GM19463 (cell line): ENCODE results near the gene USP10.
"Not testable (repeated sequence)": the region's sequence is repeated elsewhere in the genome, so short reads cannot be mapped to it uniquely, and the experiment has no call there.

Experiments used
- ATAC-seq: cut with Tn5 transposase; IDR thresholded peaks from one replicate; pipeline ENCODE4 v1.9.1; 2021; ENCODE audit warnings: mild to moderate bottlenecking, moderate library complexity; ENCODE audit not compliant: unreplicated experiment

USP10 gene

DNA sequence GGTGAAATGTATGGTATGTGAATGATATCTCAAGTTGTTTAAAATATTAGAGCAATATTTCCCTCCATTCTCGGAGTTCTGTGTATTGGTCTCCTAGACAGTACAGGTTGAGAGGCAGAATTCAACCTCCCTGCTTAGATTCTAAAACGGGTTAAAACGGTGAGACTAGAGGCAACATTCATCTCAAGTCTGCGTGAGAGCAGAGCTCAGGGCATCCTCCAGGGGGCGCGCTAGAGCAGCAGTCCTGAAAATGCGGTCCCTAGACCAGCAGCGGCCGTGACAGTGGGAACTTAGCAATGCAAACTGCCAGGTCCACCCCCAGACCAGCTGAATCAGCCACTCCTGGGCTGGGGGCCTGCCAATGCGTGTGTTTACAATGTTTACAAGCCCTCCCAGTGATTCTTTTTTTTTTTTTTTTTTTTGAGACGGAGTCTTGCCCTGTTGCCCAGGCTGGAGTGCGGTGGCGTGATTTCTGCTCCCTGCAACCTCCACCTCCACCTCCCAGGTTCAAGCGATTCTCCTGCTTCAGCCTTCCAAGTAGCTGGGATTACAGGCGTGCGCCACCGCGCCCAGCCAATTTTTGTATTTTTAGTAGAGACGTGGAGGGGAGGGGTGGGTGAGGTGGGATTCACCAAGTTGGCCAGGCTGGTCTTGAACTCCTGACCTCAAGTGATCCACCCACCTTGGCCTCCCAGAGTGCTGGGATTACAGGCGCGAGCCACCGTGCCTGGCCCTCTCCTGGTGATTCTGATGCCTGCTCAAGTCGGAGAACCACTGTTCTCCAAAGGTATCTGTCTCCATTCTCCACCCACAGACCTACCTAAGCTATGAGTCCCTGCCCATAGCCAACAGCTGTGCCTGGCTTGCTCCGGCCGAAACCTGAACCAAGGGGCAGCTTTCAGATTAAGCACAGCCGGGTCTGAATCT lies 27.3 kb upstream of the USP10 start:
- ATAC-seq, result peak; percentile 76

DNA sequence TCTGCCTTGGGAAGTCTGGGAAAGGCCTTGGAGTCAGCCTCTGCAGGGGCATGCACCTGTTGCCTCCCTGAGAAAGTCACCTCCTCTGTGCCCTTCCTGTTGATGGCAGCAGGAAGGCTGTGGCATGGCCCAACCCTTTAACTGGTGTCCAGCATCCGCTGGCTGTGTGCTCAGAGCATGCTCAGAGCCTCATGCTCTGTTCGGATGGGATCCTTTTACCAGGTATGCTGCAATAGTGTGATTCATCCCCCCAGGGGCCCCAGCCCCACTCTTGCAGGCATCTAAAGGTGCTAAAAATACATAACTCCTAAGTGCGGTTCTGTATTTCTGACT lies 26.6 kb upstream of the USP10 start:
- ATAC-seq, result no peak

DNA sequence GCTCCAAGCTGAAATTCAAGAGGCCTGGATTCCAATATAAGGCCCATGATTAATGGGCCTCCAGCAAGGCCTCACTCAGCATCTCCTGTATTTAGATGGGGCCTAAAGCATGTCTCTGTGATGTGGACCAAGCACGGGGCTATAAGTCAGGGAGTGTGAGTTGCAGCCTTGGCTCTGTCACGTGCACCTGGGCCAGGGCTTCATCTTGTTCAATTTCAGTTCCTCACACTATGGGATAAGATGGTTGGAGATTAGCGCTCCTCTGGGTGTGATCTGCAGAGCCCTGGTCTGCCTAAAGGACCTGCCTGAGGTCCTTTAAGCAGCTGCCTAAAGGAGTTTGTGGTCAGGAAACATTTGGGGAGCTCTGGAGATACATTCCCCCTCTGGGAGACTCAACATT lies 26.2 kb upstream of the USP10 start:
- ATAC-seq, result no peak

DNA sequence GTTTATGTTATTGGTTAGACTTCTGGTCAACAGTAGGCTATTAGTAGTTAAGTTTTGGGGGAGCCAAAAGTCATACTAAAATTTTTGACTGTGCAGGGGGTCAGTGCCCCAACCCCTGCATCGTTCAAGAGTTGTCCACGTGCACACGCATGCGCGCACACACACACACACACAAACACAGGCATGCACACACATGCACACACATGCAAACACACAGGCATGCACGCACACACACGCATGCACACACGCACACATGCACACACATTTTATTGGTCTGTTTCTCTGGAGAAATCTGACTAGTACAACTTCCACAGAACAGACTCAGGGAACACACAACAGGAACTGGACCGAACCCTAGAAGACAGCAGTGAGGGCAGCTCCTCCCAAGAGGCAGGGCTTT lies 24.4 kb upstream of the USP10 start:
- ATAC-seq, result no peak

DNA sequence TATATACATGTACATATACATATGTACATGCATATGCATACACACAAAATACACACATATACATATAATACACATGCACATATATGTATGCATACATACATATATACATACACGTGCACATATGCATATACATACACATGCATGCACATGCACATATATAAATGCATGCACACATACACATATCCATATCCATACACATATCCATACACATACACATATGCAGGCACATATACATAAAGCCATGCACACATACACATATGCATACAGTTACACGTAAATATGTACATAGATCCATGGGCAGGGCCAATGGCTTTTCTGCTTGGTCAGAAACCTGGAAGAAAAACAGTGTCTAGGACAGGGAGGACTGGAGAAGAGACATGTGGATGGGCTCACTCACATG lies 23.9 kb upstream of the USP10 start:
- ATAC-seq, result no peak

DNA sequence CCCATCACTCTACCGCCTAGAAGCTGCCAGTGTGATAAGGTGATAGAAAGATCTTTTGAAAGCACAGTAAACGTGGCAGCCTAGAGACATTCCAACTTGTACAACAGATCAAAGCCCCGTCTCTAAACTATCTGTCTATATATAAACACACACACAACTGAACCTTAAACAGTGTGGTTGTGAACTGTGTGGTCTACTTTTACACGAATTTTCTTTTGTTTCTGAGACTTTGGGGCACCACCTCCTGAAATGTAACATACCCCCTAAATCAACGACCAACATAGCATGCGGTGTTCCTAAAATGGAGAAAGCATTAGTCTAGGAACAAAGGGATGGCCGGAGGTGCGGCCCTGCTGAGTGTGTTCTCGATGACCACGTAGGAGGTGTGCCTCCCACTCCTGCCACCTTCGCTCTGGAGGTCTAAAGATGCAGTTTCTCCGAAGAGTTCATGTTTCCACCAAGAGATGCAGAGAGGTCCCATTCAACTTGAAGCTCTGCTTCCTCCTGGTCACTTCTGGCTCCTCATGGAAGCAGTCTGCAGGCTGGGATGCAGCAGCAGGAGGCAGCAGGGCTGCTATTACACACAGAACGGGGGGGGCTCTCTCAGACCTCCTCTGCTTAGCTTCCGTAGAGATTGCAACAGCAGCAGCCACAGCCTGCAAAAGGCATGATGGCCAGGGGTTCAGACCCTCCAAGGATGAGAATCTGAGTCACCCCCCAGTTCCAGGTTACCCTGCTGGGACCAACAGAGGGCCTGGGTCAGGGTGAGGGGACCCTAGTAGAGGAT lies 22.6 kb upstream of the USP10 start:
- ATAC-seq, result no peak

DNA sequence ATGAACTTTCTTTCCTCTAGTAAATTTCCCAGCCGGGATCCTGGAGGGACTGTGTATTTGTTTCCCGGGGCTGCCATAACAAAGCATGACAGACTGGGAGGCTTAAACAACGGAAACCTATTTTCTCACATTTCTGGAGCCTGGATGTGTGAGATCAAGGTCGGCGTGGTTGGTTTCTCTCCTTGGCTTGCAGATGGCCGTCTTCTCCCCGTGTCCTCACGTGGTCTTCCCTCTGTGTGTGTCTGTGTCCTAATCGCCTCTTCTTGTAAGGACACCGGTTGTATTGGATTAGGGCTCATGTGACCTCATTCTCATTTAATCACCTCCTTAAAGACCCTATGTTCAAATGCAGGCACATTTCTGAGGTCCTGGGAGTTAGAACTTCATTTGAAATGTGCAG lies 22.0 kb upstream of the USP10 start:
- no peak for ATAC-seq

DNA sequence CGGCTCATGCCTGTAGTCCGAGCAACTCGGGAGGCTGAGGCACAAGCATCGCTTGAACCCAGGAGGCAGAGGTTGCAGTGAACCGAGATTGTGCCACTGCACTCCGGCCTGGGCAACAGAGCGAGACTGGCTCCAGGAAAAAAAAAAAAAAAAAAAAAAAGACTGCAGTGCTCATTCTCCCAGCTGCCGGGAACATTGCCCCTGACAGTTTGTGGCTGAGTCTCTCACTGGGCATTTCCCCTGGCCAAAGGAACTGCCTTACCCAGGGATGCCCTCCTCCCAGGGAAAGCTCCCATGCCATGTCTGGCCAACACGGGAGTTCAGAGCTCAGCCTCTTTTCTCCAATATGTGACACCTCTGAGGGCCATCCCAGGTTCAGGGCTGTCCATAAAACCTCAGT lies 21.3 kb upstream of the USP10 start:
- ATAC-seq, result no peak

DNA sequence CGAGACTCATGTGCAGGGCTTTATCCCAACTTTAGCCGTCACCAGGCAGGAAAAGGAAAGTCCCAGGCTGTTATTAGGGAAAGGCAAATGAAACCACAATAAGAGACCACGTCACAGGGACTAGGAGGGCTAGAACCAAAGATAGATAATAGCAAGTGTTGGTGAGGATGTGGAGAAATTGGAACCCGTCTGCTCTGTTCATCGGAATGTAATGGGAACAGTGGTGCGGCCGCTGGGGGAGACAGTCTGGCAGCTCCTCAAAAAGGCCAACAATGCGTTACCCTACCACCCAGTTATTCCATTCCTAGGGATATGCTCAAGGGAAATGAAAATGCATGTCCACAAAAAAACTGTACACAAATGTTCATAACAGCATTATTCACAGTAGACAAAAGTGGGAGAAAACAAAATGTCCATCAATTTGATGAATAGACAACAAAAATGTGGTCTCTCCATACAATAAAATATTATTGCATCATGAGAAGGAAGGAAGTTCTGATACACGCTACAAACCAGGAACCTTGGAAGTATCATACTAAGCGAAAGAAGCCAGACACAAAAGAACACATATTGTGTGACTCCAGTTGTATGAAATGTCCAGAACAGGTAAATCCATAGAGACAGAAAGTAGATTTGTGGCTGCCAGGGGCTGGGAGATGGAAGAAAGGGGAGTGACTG lies 19.5 kb upstream of the USP10 start:
- no peak for ATAC-seq

DNA sequence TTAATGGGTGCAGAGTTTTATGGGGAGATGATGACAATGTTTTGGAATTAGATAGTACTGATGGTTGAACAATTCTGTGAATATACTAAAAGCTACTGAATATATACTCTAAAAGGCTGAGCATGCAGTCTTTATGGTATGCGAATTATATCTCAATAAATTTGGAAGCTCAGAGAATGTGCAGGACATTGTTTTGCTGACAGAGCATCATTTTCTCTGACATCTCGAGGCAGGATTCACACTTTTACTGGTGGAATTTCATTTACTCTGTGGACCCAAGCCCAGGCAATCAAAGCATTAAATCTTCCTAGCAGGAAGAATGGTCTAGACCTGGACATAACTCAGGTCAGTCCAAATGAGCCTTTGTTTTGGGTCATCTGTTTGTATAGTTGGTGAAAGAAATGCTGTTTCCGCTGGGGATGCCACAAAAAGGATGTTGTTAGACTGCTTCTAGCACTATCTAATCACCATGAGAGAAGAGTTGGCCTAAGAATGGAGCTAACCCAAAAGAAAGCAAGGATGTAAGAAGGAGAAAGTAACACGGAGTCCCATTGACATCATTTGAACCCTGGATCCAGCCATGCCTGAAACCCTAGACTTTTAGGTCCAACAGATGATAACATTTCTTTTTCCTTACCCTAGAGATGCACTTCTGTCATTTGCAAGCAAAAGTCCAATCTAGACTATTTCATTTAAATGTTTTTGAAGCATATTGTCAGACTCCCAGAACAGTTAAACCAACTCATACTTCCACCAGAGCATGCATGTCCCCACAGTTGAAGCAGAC lies 18.8 kb upstream of the USP10 start:
- ATAC-seq, result no peak

DNA sequence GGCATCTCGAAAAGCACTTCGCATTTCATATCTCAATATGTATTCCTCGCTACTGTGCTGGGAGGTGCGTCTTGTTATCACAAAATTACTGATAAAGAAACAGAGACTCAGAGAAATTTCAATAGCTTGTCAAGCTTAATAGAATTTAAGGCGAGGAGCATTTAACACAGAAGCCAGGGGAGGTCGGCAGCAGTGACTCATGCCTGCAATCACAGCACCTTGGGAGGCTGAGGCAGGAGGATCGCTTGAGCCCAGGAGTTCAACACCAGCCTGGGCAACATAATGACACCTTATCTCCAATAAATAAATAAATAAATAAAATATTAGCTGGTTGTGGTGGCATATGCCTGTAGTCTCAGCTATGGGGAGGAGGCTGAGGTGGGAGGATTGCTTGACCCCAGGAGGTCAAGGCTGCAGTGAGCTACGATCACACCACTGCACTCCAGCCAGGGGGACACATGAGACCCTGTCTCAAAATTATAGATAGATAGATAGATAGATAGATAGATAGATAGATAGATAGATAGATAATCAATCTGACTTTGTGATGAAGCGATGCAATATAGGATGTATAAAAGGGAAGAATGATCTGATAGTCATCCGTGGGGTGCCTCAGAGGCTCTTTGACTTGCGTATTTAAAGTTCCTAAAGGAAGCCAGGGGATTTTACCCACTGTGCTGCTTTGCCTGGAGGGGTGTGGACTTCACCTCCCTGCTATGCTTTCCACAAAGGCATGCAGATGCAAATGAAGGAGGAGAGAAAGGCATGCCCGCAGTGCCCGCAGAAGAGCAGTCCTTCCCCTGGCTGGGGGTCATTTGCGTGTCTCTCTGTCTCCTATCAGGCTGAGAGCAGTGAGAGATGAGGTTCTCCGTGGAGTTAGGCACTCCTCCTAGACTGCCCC lies 15.9 kb upstream of the USP10 start:
- ATAC-seq, result no peak

DNA sequence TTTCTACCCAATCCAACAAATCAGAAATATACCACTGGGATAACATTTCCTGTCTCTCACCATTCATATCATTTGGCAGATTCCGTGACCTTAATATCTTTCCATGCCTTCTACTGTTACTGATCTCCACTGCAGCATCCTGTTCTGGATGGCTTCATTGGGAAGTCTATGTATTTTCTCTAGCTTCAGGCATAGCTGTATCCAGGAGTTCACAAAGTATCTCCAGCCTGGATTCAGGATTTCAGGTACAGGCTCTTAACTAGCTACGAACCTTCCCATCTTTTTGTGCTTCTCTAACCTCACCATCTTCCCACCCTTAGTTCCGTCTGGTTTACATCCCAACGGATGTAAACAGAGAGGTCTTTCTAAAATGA lies 15.2 kb upstream of the USP10 start:
- ATAC-seq, result no peak

DNA sequence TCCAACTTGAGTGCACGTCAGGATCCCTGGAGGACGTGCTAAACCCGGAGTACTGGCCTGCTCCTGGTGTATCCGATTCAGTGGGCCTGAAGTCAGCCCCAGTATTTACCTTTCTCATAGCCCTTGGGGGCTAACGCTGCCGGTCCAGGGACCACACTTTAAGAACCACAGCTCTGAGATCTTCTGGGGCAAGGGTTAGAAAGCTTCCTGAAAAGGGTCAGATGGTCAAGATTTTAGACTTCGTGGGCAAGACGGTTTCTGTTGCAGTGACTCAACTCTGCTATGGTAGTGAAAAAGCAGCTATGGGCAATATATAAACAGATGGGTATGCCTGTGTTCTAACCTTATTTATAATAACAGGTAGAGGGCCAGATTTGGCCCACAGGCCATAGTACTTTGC lies 14.6 kb upstream of the USP10 start:
- no peak for ATAC-seq

DNA sequence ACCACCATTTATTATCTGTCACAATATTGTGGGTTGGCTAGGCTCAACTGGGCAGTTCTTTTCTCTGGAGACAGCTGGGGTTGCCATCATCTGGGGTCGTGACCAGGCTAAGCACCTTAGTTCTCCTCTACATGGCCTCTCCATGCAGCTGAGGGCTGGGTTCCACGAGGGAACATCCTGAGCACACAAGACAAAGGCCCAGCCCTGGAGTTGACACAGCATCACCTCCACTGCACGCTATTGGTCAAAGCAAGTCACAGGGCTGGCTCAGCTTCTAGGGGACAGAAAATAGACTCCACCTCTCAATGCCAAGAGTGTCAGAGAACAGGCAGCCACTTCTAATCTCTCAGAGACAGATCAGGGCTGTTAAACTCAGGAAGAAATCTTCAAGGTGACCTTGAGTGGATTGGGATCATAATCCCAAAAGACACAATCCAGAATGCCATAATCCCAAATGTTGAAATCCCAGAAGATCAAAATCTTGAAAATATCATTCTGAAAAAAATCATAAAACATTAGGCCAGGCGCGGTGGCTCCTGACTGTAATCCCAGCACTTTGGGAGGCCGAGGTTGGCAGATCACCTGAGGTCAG lies 13.0 kb upstream of the USP10 start:
- ATAC-seq, result no peak

DNA sequence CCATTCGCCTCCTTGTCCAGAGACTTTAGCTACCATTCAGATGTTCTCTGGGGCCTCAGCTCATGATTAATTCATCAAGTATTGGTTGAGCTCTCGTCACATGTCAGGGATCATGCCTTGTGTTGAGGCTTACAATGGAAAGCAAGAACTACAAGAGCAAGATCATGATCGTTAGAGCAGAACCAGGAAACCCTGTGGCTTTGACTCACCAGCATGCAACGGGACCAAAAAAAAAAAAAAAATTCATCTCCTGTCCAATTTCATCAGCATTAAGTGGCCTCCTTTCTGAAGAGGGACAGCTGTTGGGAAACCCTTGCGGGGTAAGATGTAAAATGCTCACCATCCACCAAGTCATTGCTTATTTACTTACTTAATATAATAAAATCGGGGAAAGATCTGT lies 12.1 kb upstream of the USP10 start:
- ATAC-seq, result peak; percentile 74

DNA sequence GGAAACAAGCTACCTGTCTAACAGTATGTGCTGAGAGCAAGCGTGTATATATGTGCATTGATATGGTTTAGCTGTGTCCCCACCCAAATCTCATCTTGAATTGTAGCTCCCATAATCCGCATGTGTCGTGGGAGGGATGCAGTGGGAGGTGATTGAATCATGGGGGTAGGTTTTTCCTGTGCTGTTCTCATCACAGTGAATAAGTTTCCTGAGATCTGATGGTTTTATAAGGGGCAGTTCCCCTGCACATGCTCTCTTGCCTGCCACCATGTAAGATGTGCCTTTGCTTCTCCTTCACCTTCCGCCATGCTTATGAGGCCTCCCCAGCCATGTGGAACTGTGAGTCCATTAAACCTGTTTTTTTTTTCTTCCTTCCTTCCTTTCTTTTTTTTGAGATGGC lies 11.6 kb upstream of the USP10 start:
- not testable (repeated sequence) for ATAC-seq

DNA sequence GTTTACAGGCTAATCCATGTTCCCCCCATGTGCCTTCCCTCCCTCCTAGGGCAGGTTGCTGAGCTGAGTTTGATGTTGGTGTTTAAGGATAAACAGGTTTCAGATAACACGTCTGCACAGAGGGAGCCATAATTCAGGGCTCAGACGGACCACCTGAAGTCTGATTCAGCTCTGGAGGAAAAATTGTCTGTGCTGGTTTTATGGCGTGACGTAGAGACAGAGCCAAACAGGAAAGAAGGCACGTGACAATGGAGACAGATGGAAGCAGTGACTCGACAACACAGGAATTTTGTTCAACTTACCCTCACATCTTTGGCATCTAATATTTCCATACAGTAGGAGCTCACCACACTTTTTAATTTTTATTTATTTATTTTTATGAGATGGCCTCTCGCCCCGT lies 10.7 kb upstream of the USP10 start:
- ATAC-seq, result no peak

DNA sequence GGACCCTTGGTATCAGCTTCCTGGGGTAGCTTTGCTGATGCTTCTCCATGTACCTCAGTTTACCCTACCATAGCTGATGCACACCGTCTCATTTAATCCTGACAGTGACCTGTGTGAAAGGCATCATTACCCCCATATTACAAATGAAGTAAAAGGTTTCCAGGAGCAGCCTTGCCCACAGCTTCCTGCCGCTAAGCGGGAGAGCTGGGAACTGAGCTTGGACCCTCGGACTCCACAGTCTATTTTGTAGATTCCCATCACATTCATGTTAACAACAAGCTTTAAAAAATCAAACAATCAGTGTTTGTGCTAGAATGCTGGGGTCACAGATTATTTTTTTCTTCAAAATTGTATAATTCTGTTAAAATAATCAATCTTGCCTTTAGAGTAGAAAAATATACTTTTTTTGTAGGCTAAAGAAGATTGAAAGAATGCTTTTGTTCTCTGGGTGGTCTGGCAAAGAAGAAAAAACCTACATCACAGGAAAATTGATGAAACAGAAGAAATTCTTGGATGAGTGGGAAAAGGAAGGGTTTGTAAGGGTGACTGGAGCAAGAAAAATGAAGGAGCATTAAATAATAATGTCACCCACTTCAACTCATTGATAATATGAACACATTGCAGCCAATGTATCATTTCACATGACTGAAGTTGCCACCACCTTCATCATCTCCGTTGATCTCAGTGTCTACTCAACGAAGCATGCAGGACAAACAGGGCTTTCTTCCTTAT lies 9.5 kb upstream of the USP10 start:
- ATAC-seq, result no peak
